HG02588 (cell line): ENCODE data around the gene PCCA.
"Not testable (repeated sequence)": the region's sequence is repeated elsewhere in the genome, so short reads cannot be mapped to it uniquely, and the experiment has no call there.

Source experiments
- ATAC-seq: cut with Tn5 transposase; IDR thresholded peaks from one replicate; pipeline ENCODE4 v1.9.1; 2021; ENCODE audit warnings: mild to moderate bottlenecking, moderate library complexity; ENCODE audit not compliant: unreplicated experiment

PCCA gene

GRCh38 chr13:100139817-100140216, 50.9 kb downstream of the PCCA start:
- ATAC-seq = no peak

- ATAC-seq = no peak
Observed at GRCh38 chr13:100140441-100140840, 51.5 kb downstream of the PCCA start.

GRCh38 chr13:100141461-100141961, 52.6 kb downstream of the PCCA start:
- ATAC-seq = not testable (repeated sequence)

- ATAC-seq = no peak
Observed at GRCh38 chr13:100146534-100146933, 57.6 kb downstream of the PCCA start.

GRCh38 chr13:100147825-100148224, 58.9 kb downstream of the PCCA start:
- no peak for ATAC-seq

- no peak for ATAC-seq
Observed at GRCh38 chr13:100148422-100148821, 59.5 kb downstream of the PCCA start.

- ATAC-seq = no peak
Observed at GRCh38 chr13:100149389-100149788, 60.5 kb downstream of the PCCA start.

GRCh38 chr13:100150711-100151110, 61.8 kb downstream of the PCCA start:
- not testable (repeated sequence) for ATAC-seq

GRCh38 chr13:100154842-100155416, 66.0 kb downstream of the PCCA start:
- no peak for ATAC-seq

- ATAC-seq = no peak
Observed at GRCh38 chr13:100156788-100157187, 67.9 kb downstream of the PCCA start.

GRCh38 chr13:100158569-100158968, 69.7 kb downstream of the PCCA start:
- no peak for ATAC-seq

- no peak for ATAC-seq
Observed at GRCh38 chr13:100159584-100159983, 70.7 kb downstream of the PCCA start.

- ATAC-seq = no peak
Observed at GRCh38 chr13:100160450-100160849, 71.6 kb downstream of the PCCA start.

- ATAC-seq = no peak
Observed at GRCh38 chr13:100163375-100163774, 74.5 kb downstream of the PCCA start.

GRCh38 chr13:100173203-100173602, 84.3 kb downstream of the PCCA start:
- no peak for ATAC-seq

- ATAC-seq = not testable (repeated sequence)
Observed at GRCh38 chr13:100174455-100174854, 85.6 kb downstream of the PCCA start.

GRCh38 chr13:100175078-100175802, 86.3 kb downstream of the PCCA start:
- ATAC-seq = no peak

- no peak for ATAC-seq
Observed at GRCh38 chr13:100175803-100176182, 86.9 kb downstream of the PCCA start.

- no peak for ATAC-seq
Observed at GRCh38 chr13:100176801-100177400, 88.0 kb downstream of the PCCA start.

GRCh38 chr13:100178309-100178708, 89.4 kb downstream of the PCCA start:
- no peak for ATAC-seq

- no peak for ATAC-seq
Observed at GRCh38 chr13:100179276-100179675, 90.4 kb downstream of the PCCA start.

- ATAC-seq = no peak
Observed at GRCh38 chr13:100182900-100183490, 94.1 kb downstream of the PCCA start.
